ENCODE results near the gene SNX25.

SNX25 gene

GRCh38 chr4:185380320-185380719 lies 170.9 kb downstream of the SNX25 start:
- DNase-seq (ENCODE audit: low read depth) = no peak

GRCh38 chr4:185381288-185382196 lies 172.1 kb downstream of the SNX25 start:
- no peak for DNase-seq (ENCODE audit: low read depth)

- DNase-seq (ENCODE audit: low read depth) = no peak
These were observed 173.4 kb downstream of the SNX25 start for GRCh38 chr4:185382754-185383153.

GRCh38 chr4:185383451-185383850 lies 174.1 kb downstream of the SNX25 start:
- DNase-seq (ENCODE audit: low read depth) = no peak

GRCh38 chr4:185384061-185384460 lies 174.7 kb downstream of the SNX25 start:
- no peak for DNase-seq (ENCODE audit: low read depth)

GRCh38 chr4:185384930-185385331 lies 175.5 kb downstream of the SNX25 start:
- no peak for DNase-seq (ENCODE audit: low read depth)

GRCh38 chr4:185387957-185388356 lies 178.6 kb downstream of the SNX25 start:
- no peak for DNase-seq (ENCODE audit: low read depth)

- DNase-seq (ENCODE audit: low read depth) = no peak
These were observed 181.5 kb downstream of the SNX25 start for GRCh38 chr4:185390941-185391340.

GRCh38 chr4:185392156-185392555 lies 182.8 kb downstream of the SNX25 start:
- no peak for DNase-seq (ENCODE audit: low read depth)

- no peak for DNase-seq (ENCODE audit: low read depth)
These were observed 185.3 kb downstream of the SNX25 start for GRCh38 chr4:185394568-185395237.

GRCh38 chr4:185395238-185395955 lies 186.0 kb downstream of the SNX25 start, which contains the start of gene LRP2BP:
TSS of gene LRP2BP (minus strand) at chr4:185395924. CDS start at chr4:185378186, 17,738 bp downstream.
- no peak for DNase-seq (ENCODE audit: low read depth)

- peak; percentile 97 for DNase-seq (ENCODE audit: low read depth)
These were observed 186.7 kb downstream of the SNX25 start for GRCh38 chr4:185395956-185396723.

- DNase-seq (ENCODE audit: low read depth) = no peak
These were observed 187.5 kb downstream of the SNX25 start, which contains the start of gene ANKRD37 for GRCh38 chr4:185396724-185397385. TSS of gene ANKRD37 (plus strand) at chr4:185396841. CDS start at chr4:185396924, 83 bp downstream.

- DNase-seq (ENCODE audit: low read depth) = no peak
These were observed 189.2 kb downstream of the SNX25 start for GRCh38 chr4:185398618-185399017.

GRCh38 chr4:185399466-185399865 lies 190.1 kb downstream of the SNX25 start:
- DNase-seq (ENCODE audit: low read depth) = no peak

GRCh38 chr4:185404031-185404430 lies 194.6 kb downstream of the SNX25 start:
- no peak for DNase-seq (ENCODE audit: low read depth)

- no peak for DNase-seq (ENCODE audit: low read depth)
These were observed 196.1 kb downstream of the SNX25 start for GRCh38 chr4:185405296-185405999.

GRCh38 chr4:185408432-185408831 lies 199.0 kb downstream of the SNX25 start:
- no peak for DNase-seq (ENCODE audit: low read depth)

GRCh38 chr4:185411849-185412248 lies 202.5 kb downstream of the SNX25 start:
- DNase-seq (ENCODE audit: low read depth) = no peak

GRCh38 chr4:185412412-185412811 lies 203.0 kb downstream of the SNX25 start:
- DNase-seq (ENCODE audit: low read depth) = no peak
